Stimulated activated CD4-positive, alpha-beta T cell treated with anti-CD3 and anti-CD28 coated beads, Interleukin-15, amount 100 ng/mL, for 48 hours (primary cell): ENCODE results near the gene MREG.

Experiments
- DNase-seq, 2 donors: peaks; one replicate each; pipeline ENCODE4 v3.0.0-alpha.2; 2020; ENCODE audit warnings: low read depth in 2 of 2

The MREG gene

DNA sequence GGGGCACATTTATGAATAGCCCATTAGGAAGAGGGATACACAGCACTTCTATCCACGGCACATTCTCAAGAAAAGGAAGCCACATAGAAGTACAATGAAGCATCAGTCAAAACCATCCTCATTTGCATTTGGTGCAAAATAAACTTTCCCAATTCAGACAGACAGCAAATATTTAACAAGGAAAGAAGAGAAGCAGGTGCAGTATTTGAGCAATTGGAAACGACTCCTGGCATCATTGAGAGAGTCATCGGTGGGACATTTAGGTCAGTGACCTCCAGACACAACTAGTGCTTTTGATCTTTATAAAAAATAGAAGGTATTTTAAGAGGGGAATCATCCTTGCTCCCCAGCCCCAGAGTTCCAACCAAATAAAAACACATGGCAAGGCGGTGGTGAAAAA, 118.0 kb downstream of the MREG start:
- no peak for DNase-seq
